Measurements from ENCODE around the gene EZH1. TPM values are rescaled to one million over a fixed set of nuclear protein-coding genes. Genes with fewer than 3 reads are reported as not detected.
A peak's percentile ranks its signal among the peaks of the same experiment; 100 is the strongest.

Gene EZH1
- total and polyA plus RNA-seq, 4 donors: 22.4 to 72.4 (median 52.1) TPM

- intact Hi-C loops (cut with DNase I): loop anchor here in 1 of 2 donors (5.0 to 10.0 kb wide), 2 partner anchors 39 to 176 kb away; no protein-coding TSS in a partner anchor
- ATAC-seq (ENCODE audit: low FRiP score): peak; percentile 53
- WGBS, 2 donors: 2% methylated on average over 42 to 92 of the region's 92 CpGs
Observed at GRCh38 chr17:42760652-42761581, 16.1 kb upstream of the EZH1 start, which contains the start of gene RAMP2. RAMP2 (plus strand) TSS chr17:42761227; CDS start chr17:42761262, 35 bp downstream.

GRCh38 chr17:42759982-42760651, 15.3 kb upstream of the EZH1 start:
- H3K4me3 ChIP-seq (ENCODE audit: low read length in 2 of 2): no peak overlapping the region
- H3K9me3 ChIP-seq (ENCODE audit: control insufficient read depth, low read length): no peaks in the 10 kb centered on the region
- intact Hi-C loops (cut with DNase I): loop anchor here in 1 of 2 donors (5.0 to 10.0 kb wide), 2 partner anchors 38 to 175 kb away; no protein-coding TSS in a partner anchor
- H3K27ac ChIP-seq (ENCODE audit: low read depth in 1 of 2, low read length in 2 of 2): no peak overlapping the region
- H3K4me1 ChIP-seq (ENCODE audit: control insufficient read depth in 1 of 2, insufficient read depth in 2 of 2, low read length in 2 of 2): no peaks in the 10 kb centered on the region
- ATAC-seq (ENCODE audit: low FRiP score) (no peak), DNase-seq (no peak)
- no peaks in the 10 kb centered on the region for H3K27me3 ChIP-seq (ENCODE audit: control insufficient read depth in 1 of 2, insufficient read depth in 2 of 2, low read length in 1 of 2)
- WGBS, 2 donors: 51 to 52% methylated on average over 11 of the region's 11 CpGs
- no peaks in the 10 kb centered on the region for H3K36me3 ChIP-seq (ENCODE audit: control insufficient read depth in 1 of 2, insufficient read depth in 2 of 2, low read length in 1 of 2)

More at GRCh38 chr17:42760652-42761581, 16.1 kb upstream of the EZH1 start, which contains the start of gene RAMP2:
- Histone ChIP-seq H3K36me3 (ENCODE audit: control insufficient read depth in 1 of 2, insufficient read depth in 2 of 2, low read length in 1 of 2) (no peaks in the 10 kb centered on the region), H3K4me3 (ENCODE audit: low read length in 2 of 2) (peak within 1 kb of the TSS; percentile 23 to 39), H3K27ac (ENCODE audit: low read depth in 1 of 2, low read length in 2 of 2) (no peak within 1 kb of the TSS), H3K9me3 (ENCODE audit: control insufficient read depth, low read length) (no peaks in the 10 kb centered on the region), H3K27me3 (ENCODE audit: control insufficient read depth in 1 of 2, insufficient read depth in 2 of 2, low read length in 1 of 2) (no peaks in the 10 kb centered on the region), H3K4me1 (ENCODE audit: control insufficient read depth in 1 of 2, insufficient read depth in 2 of 2, low read length in 2 of 2) (no peaks in the 10 kb centered on the region)
- peak; percentile 61 to 83 for DNase-seq

GRCh38 chr17:42754782-42755181, 9.9 kb upstream of the EZH1 start:
- intact Hi-C loops (cut with DNase I): no loop called here
- H3K4me1 ChIP-seq (ENCODE audit: control insufficient read depth in 1 of 2, insufficient read depth in 2 of 2, low read length in 2 of 2): no peaks in the 10 kb centered on the region
- H3K27me3 ChIP-seq (ENCODE audit: control insufficient read depth in 1 of 2, insufficient read depth in 2 of 2, low read length in 1 of 2): no peaks in the 10 kb centered on the region
- H3K36me3 ChIP-seq (ENCODE audit: control insufficient read depth in 1 of 2, insufficient read depth in 2 of 2, low read length in 1 of 2): no peaks in the 10 kb centered on the region
- WGBS, 2 donors: 71 to 74% methylated on average over 3 of the region's 3 CpGs
- H3K4me3 ChIP-seq (ENCODE audit: low read length in 2 of 2): no peak overlapping the region
- DNase-seq: peak; percentile 61 to 78
- ATAC-seq (ENCODE audit: low FRiP score): peak; percentile 82
- no peak overlapping the region for H3K27ac ChIP-seq (ENCODE audit: low read depth in 1 of 2, low read length in 2 of 2)
- H3K9me3 ChIP-seq (ENCODE audit: control insufficient read depth, low read length): no peaks in the 10 kb centered on the region

- Histone ChIP-seq H3K27ac (ENCODE audit: low read depth in 1 of 2, low read length in 2 of 2) (no peak overlapping the region), H3K4me1 (ENCODE audit: control insufficient read depth in 1 of 2, insufficient read depth in 2 of 2, low read length in 2 of 2) (no peaks in the 10 kb centered on the region), H3K4me3 (ENCODE audit: low read length in 2 of 2) (no peak overlapping the region), H3K9me3 (ENCODE audit: control insufficient read depth, low read length) (no peaks in the 10 kb centered on the region), H3K27me3 (ENCODE audit: control insufficient read depth in 1 of 2, insufficient read depth in 2 of 2, low read length in 1 of 2) (no peaks in the 10 kb centered on the region), H3K36me3 (ENCODE audit: control insufficient read depth in 1 of 2, insufficient read depth in 2 of 2, low read length in 1 of 2) (no peaks in the 10 kb centered on the region)
- WGBS, 2 donors: 47 to 55% methylated on average over 7 of the region's 7 CpGs
- no peak for DNase-seq
- ATAC-seq (ENCODE audit: low FRiP score): no peak
- intact Hi-C loops (cut with DNase I): no loop called here
Observed at GRCh38 chr17:42751628-42752027, 6.8 kb upstream of the EZH1 start.

- Histone ChIP-seq H3K27me3 (ENCODE audit: control insufficient read depth in 1 of 2, insufficient read depth in 2 of 2, low read length in 1 of 2) (no peaks in the 10 kb centered on the region), H3K27ac (ENCODE audit: low read depth in 1 of 2, low read length in 2 of 2) (no peak overlapping the region), H3K36me3 (ENCODE audit: control insufficient read depth in 1 of 2, insufficient read depth in 2 of 2, low read length in 1 of 2) (no peaks in the 10 kb centered on the region), H3K4me1 (ENCODE audit: control insufficient read depth in 1 of 2, insufficient read depth in 2 of 2, low read length in 2 of 2) (no peaks in the 10 kb centered on the region), H3K4me3 (ENCODE audit: low read length in 2 of 2) (no peak overlapping the region), H3K9me3 (ENCODE audit: control insufficient read depth, low read length) (no peaks in the 10 kb centered on the region)
- intact Hi-C loops (cut with DNase I): no loop called here
- ATAC-seq (ENCODE audit: low FRiP score) (peak; percentile 14), DNase-seq (no peak)
- WGBS, 2 donors: 13 to 15% methylated on average over 3 of the region's 3 CpGs
Observed at GRCh38 chr17:42750739-42751344, 6.0 kb upstream of the EZH1 start.

- ATAC-seq (ENCODE audit: low FRiP score) (peak; percentile 25), DNase-seq (no peak)
- Histone ChIP-seq H3K4me1 (ENCODE audit: control insufficient read depth in 1 of 2, insufficient read depth in 2 of 2, low read length in 2 of 2) (no peaks in the 10 kb centered on the region), H3K4me3 (ENCODE audit: low read length in 2 of 2) (no peak overlapping the region), H3K27ac (ENCODE audit: low read depth in 1 of 2, low read length in 2 of 2) (no peak overlapping the region), H3K27me3 (ENCODE audit: control insufficient read depth in 1 of 2, insufficient read depth in 2 of 2, low read length in 1 of 2) (no peaks in the 10 kb centered on the region), H3K36me3 (ENCODE audit: control insufficient read depth in 1 of 2, insufficient read depth in 2 of 2, low read length in 1 of 2) (no peaks in the 10 kb centered on the region), H3K9me3 (ENCODE audit: control insufficient read depth, low read length) (no peaks in the 10 kb centered on the region)
- intact Hi-C loops (cut with DNase I): no loop called here
- WGBS, 2 donors: 67 to 68% methylated on average over 11 of the region's 11 CpGs
Observed at GRCh38 chr17:42748908-42749798, 4.3 kb upstream of the EZH1 start.

GRCh38 chr17:42748202-42748907, 3.5 kb upstream of the EZH1 start:
- Histone ChIP-seq H3K27me3 (ENCODE audit: control insufficient read depth in 1 of 2, insufficient read depth in 2 of 2, low read length in 1 of 2) (no peaks in the 10 kb centered on the region), H3K36me3 (ENCODE audit: control insufficient read depth in 1 of 2, insufficient read depth in 2 of 2, low read length in 1 of 2) (no peaks in the 10 kb centered on the region), H3K4me1 (ENCODE audit: control insufficient read depth in 1 of 2, insufficient read depth in 2 of 2, low read length in 2 of 2) (peaks cover 0 to 3% of the 10 kb centered on the region in 2 donors), H3K4me3 (ENCODE audit: low read length in 2 of 2) (no peak overlapping the region), H3K9me3 (ENCODE audit: control insufficient read depth, low read length) (no peaks in the 10 kb centered on the region), H3K27ac (ENCODE audit: low read depth in 1 of 2, low read length in 2 of 2) (no peak overlapping the region)
- DNase-seq (no peak), ATAC-seq (ENCODE audit: low FRiP score) (peak; percentile 54)
- intact Hi-C loops (cut with DNase I): no loop called here
- WGBS, 2 donors: 61 to 62% methylated on average over 7 of the region's 7 CpGs
